K562 (cell line): ENCODE data around the gene SERTAD3. TPM values are rescaled to one million over a fixed set of nuclear protein-coding genes. Genes with fewer than 3 reads are reported as not detected.

Experiments
- CBFA2T2 ChIP-seq: fragments of 450-650 bp; conservative IDR thresholded peaks from 2 replicates; pipeline ENCODE4 v1.6.1; 2017; ENCODE audit warnings: mild to moderate bottlenecking
- DEAF1 ChIP-seq: fragments of 450-650 bp; formaldehyde crosslinking; IDR thresholded peaks from 2 replicates; pipeline ENCODE4 v1.4.0; 2020; ENCODE audit warnings: mild to moderate bottlenecking, moderate library complexity
- GATA2 ChIP-seq: sonication (generic); formaldehyde crosslinking; IDR thresholded peaks from 2 replicates; pipeline ENCODE4 v1.4.0; 2020; ENCODE audit warnings: mild to moderate bottlenecking, missing genetic modification reagents
- HDAC8 ChIP-seq: fragments of 450-650 bp; IDR thresholded peaks from 2 replicates; pipeline ENCODE4 v1.6.1; 2016; ENCODE audit warnings: mild to moderate bottlenecking, missing genetic modification characterization, moderate library complexity, missing compliant biosample characterization
- IFI16 ChIP-seq: fragments of 250-450 bp; sonication (Bioruptor Pico); IDR thresholded peaks from 2 replicates; pipeline ENCODE4 v2.1.2; 2022; ENCODE audit warnings: mild to moderate bottlenecking, inconsistent platforms
- LARP7 ChIP-seq: fragments of 450-650 bp; IDR thresholded peaks from 2 replicates; pipeline ENCODE4 v1.6.1; 2016
- MLLT1 ChIP-seq, 2 experiments: fragments of 450-650 bp; IDR thresholded peaks; 2 replicates each; pipeline ENCODE4 v1.6.1; 2016
- NFE2L1 ChIP-seq: fragments of 450-650 bp; IDR thresholded peaks from 2 replicates; pipeline ENCODE4 v1.6.1; 2016; ENCODE audit warnings: missing genetic modification characterization, low read depth, mild to moderate bottlenecking, missing compliant biosample characterization, moderate library complexity, borderline replicate concordance
- NKRF ChIP-seq: fragments of 450-650 bp; IDR thresholded peaks from 2 replicates; pipeline ENCODE4 v1.6.1; 2016; ENCODE audit warnings: borderline replicate concordance
- SMARCE1 ChIP-seq: fragments of 450-650 bp; IDR thresholded peaks from 2 replicates; pipeline ENCODE4 v1.7.1; 2016; ENCODE audit warnings: mild to moderate bottlenecking
- TAL1 ChIP-seq: fragments of 450-650 bp; IDR thresholded peaks from 2 replicates; pipeline ENCODE4 v1.6.1; 2016; ENCODE audit warnings: mild to moderate bottlenecking
- TOE1 ChIP-seq, 2 experiments: fragments of 450-650 bp in 1 of 2; sonication (generic) in 1 of 2; formaldehyde crosslinking in 1 of 2; IDR thresholded peaks; 2 replicates each; pipeline versions ENCODE4 v1.7.1 to v1.8.0; 2016 to 2022; ENCODE audit warnings: borderline replicate concordance in 2 of 2, mild to moderate bottlenecking in 2 of 2, antibody characterized with exemption in 1 of 2, inconsistent platforms in 1 of 2, low read depth in 1 of 2, missing genetic modification reagents in 1 of 2, moderate library complexity in 1 of 2
- TRIM25 ChIP-seq: fragments of 450-650 bp; IDR thresholded peaks from 2 replicates; pipeline ENCODE4 v1.7.0; 2016; ENCODE audit warnings: borderline replicate concordance
- ZBTB34 ChIP-seq: fragments of 250-450 bp; sonication (Bioruptor Pico); IDR thresholded peaks from 2 replicates; pipeline ENCODE4 v1.8.0; 2021; ENCODE audit warnings: mild to moderate bottlenecking, moderate library complexity
- ZFP1 ChIP-seq: fragments of 450-650 bp; formaldehyde crosslinking; IDR thresholded peaks from 2 replicates; pipeline ENCODE4 v1.4.0; 2020; ENCODE audit warnings: mild to moderate bottlenecking, mixed read lengths
- ZNF398 ChIP-seq: fragments of 250-450 bp; sonication (Bioruptor Pico); IDR thresholded peaks from 2 replicates; pipeline ENCODE4 v1.8.0; 2021; ENCODE audit warnings: moderate library complexity, mild to moderate bottlenecking, inconsistent platforms
- polyA plus RNA-seq, 8 experiments: library from polyadenylated mRNA; depleted of rRNA in 4 of 8; stranded (reverse) in 5 of 8; unstranded in 3 of 8; fragments of >200 nt; fragmentation: Nextera tagmentation in 2 of 8; fragmentation: Illumina TruSeq in 1 of 8; extraction: Ambion mirVana in 2 of 8; extraction: Trizol in 1 of 8; gene quantifications; 2 replicates each; pipeline versions ENCODE4 v1.2.1 to v1.2.3, GENCODE V29; 2011 to 2014; ENCODE audit warnings: inconsistent platforms in 1 of 8, missing spikeins in 1 of 8
- total RNA-seq, 7 experiments: library from RNA; depleted of rRNA in 6 of 7; stranded (reverse); fragments of >200 nt in 6 of 7; fragmentation: Illumina TruSeq in 2 of 7; extraction: Trizol in 2 of 7; gene quantifications; 2 replicates each; pipeline versions ENCODE4 v1.2.1 to v1.2.3, GENCODE V29; 2011 to 2021; ENCODE audit warnings: low replicate concordance in 1 of 7

The SERTAD3 gene
- total and polyA plus RNA-seq, 9 of the 15 experiments (the other 6 are each of a cell fraction or from before 2014, with no cell fraction given), result 5.4 to 28.9 (median 17.5) TPM

GRCh38 chr19:40416918-40417642, 27.1 kb downstream of the SERTAD3 start (continued):
- TF ChIP-seq DEAF1 (CRISPR knock-in tag) (no peak), CBFA2T2 (peak; percentile 77), NKRF (peak; percentile 80), TRIM25 (no peak), ZFP1 (CRISPR knock-in tag) (no peak), HDAC8 (tag) (no peak), TOE1 (IDR thresholded peaks at IDR 0.05; ENCODE audit: borderline replicate concordance) (peak; percentile 72; the same call in 1 of the 2 replicates), TOE1 (CRISPR knock-in tag; IDR thresholded peaks at IDR 0.05; ENCODE audit: borderline replicate concordance, low read depth) (no peak), NFE2L1 (tag) (no peak), GATA2 (0 out of 2 replicates have a peak, but pooled peaks have one; percentile 33), IFI16 (no peak), ZNF398 (CRISPR knock-in tag) (no peak), ZBTB34 (no peak), LARP7 (0 out of 2 replicates have a peak, but pooled peaks have one; percentile 35), MLLT1 (IDR thresholded peaks at IDR 0.05) (peak; percentile 53 to 98; a peak in 3 of 4 replicates), TAL1 (peak; percentile 60), SMARCE1 (peak; percentile 99)
